ENCODE data around the gene CCL25. TPM values are rescaled to one million over a fixed set of nuclear protein-coding genes. Genes with fewer than 3 reads are reported as not detected.

CCL25 gene
- total RNA-seq, 1 donor from 2014 or later = not detected

DNA sequence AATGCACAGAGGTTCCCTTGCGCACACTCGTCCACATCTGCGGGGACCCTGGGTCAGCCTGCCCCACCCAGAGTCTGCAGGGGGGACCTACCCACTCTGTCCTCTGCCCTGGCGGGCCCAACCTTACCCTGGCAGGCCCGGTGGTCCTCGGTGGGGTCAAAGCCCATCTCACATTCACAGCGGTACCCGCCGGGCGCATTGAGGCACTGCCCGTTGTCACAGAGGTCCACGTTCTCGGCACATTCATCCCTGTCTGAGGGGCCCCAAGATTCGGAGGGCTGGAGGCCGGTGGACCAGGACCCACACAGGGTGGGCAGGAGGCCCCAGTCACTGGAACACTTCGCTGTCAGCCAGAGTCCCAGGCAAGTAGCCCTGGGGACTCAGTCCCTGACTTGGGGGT lies 58.4 kb downstream of the CCL25 start:
- ATAC-seq = no peak

DNA sequence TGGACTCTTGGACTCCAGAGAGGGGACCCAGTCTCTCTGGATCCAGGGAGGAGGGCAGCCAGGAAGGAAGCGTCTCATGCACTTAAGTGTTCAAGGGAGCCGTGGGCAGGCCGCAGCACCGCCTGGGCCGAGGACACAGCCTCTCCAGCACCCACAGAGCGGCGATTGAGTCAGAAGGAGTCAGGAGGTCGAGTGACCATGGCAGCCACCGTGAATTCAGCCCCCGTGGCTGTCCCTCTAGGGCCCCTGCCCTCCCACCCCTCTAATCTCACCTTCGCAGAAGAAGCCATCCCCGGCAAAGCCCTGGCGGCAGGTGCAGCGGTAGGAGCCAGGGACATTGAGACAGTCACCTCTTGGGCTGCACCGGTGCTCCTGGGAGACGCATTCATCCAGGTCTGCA lies 58.8 kb downstream of the CCL25 start:
- ATAC-seq = no peak

Other genes starting within 250 kb of the CCL25 start
- 9.6 TPM for gene EVI5L, start 222.5 kb upstream of the CCL25 start, total RNA-seq
- gene PRR36, start 178.4 kb upstream of the CCL25 start, total RNA-seq = 0.04 TPM
- gene LRRC8E, start 164.2 kb upstream of the CCL25 start, total RNA-seq = 11.6 TPM
- 15.4 TPM for gene MAP2K7, start 148.9 kb upstream of the CCL25 start, total RNA-seq
- gene TGFBR3L, start 137.9 kb upstream of the CCL25 start, total RNA-seq = 0.72 TPM
- 7.9 TPM for gene SNAPC2, start 132.4 kb upstream of the CCL25 start, total RNA-seq
- not detected for gene CTXN1, start 126.6 kb upstream of the CCL25 start, total RNA-seq
- gene TIMM44, start 109.1 kb upstream of the CCL25 start, total RNA-seq = 43.8 TPM
- gene ELAVL1, start 47.1 kb upstream of the CCL25 start, total RNA-seq = 48.7 TPM
- 0.16 TPM for gene FBN3, start 96.8 kb downstream of the CCL25 start, total RNA-seq
- gene CERS4, start 156.6 kb downstream of the CCL25 start, total RNA-seq = 84.8 TPM

Measured in esophagus mucosa (tissue), 1 donor.